Neuronal stem cell (in vitro differentiated cells): ENCODE data around the gene LRIG1.

Source experiments
- DNase-seq: peaks from one replicate; pipeline ENCODE4 v3.0.0-alpha.2; 2013; ENCODE audit warnings: low spot score
- H2AFZ ChIP-seq: one replicate; pipeline ENCODE4 v1.6.1; 2013; ENCODE audit warnings: mild to moderate bottlenecking, low read length, inconsistent platforms
- H2AK5ac ChIP-seq: 2 replicates; pipeline ENCODE4 v1.6.1; 2013; ENCODE audit warnings: low read depth, mild to moderate bottlenecking, inconsistent platforms, low read length, moderate library complexity, mixed read lengths
- H2BK120ac ChIP-seq: 2 replicates; pipeline ENCODE4 v1.6.1; 2013; ENCODE audit warnings: low read depth, mild to moderate bottlenecking, inconsistent platforms, low read length, moderate library complexity, mixed read lengths
- H2BK12ac ChIP-seq: one replicate; pipeline ENCODE4 v1.6.1; 2013; ENCODE audit warnings: low read length, inconsistent platforms
- H2BK15ac ChIP-seq: 2 replicates; pipeline ENCODE4 v1.6.1; 2013; ENCODE audit warnings: mild to moderate bottlenecking, low read length, inconsistent platforms, mixed read lengths
- H2BK5ac ChIP-seq: one replicate; pipeline ENCODE4 v1.6.1; 2013; ENCODE audit warnings: inconsistent platforms, mild to moderate bottlenecking, low read length, moderate library complexity
- H3K14ac ChIP-seq: one replicate; pipeline ENCODE4 v1.6.1; 2013; ENCODE audit warnings: low read length, inconsistent platforms
- H3K18ac ChIP-seq: 2 replicates; pipeline ENCODE4 v1.6.1; 2013; ENCODE audit warnings: low read length, inconsistent platforms
- H3K23ac ChIP-seq: 2 replicates; pipeline ENCODE4 v1.6.1; 2013; ENCODE audit warnings: low read depth, mild to moderate bottlenecking, mixed read lengths, low read length, inconsistent platforms; ENCODE audit not compliant: poor library complexity
- H3K27ac ChIP-seq: replicated peaks from 3 replicates; pipeline ENCODE4 v1.5.1; 2013; ENCODE audit warnings: low read length, inconsistent platforms
- H3K27me3 ChIP-seq, 3 experiments: 2 replicates each; pipeline ENCODE4 v1.6.1; 2013; ENCODE audit warnings: low read length in 3 of 3, mild to moderate bottlenecking in 2 of 3, inconsistent platforms in 1 of 3, low read depth in 1 of 3, mixed read lengths in 1 of 3, moderate library complexity in 1 of 3; ENCODE audit not compliant: control insufficient read depth in 3 of 3, insufficient read depth in 3 of 3
- H3K36me3 ChIP-seq, 2 donors: replicated peaks in 1 of 2; 2 replicates each; pipeline ENCODE4 v1.6.1; 2013; ENCODE audit warnings: low read length in 2 of 2; ENCODE audit not compliant: control insufficient read depth in 2 of 2, insufficient read depth in 2 of 2
- H3K4ac ChIP-seq: 2 replicates; pipeline ENCODE4 v1.6.1; 2013; ENCODE audit warnings: inconsistent platforms, mild to moderate bottlenecking, low read length, moderate library complexity
- H3K4me1 ChIP-seq, 2 donors: 1 replicate in 1 of 2; 2 replicates in 1 of 2; pipeline ENCODE4 v1.6.1; 2013; ENCODE audit warnings: low read length in 2 of 2, low read depth in 1 of 2; ENCODE audit not compliant: control insufficient read depth in 2 of 2, insufficient read depth in 1 of 2
- H3K4me2 ChIP-seq: one replicate; pipeline ENCODE4 v1.6.1; 2013; ENCODE audit warnings: mild to moderate bottlenecking, low read length, inconsistent platforms; ENCODE audit not compliant: insufficient read depth, poor library complexity, severe bottlenecking
- H3K4me3 ChIP-seq, 2 donors: 2 replicates each; pipeline ENCODE4 v1.5.1; 2013; ENCODE audit warnings: low read length in 2 of 2, mild to moderate bottlenecking in 2 of 2, inconsistent platforms in 1 of 2, moderate library complexity in 1 of 2
- H3K79me1 ChIP-seq: one replicate; pipeline ENCODE4 v1.6.1; 2013; ENCODE audit warnings: low read depth, mild to moderate bottlenecking, inconsistent platforms, low read length, moderate library complexity
- H3K9ac ChIP-seq: one replicate; pipeline ENCODE4 v1.6.1; 2013; ENCODE audit warnings: mild to moderate bottlenecking, low read depth, low read length, inconsistent platforms; ENCODE audit not compliant: poor library complexity
- H3K9me3 ChIP-seq, 2 donors: replicated peaks in 1 of 2; 2 replicates each; pipeline versions ENCODE3 to v1.6.1; 2013; ENCODE audit warnings: low read length in 2 of 2, mild to moderate bottlenecking in 2 of 2, inconsistent platforms in 1 of 2, low read depth in 1 of 2, mixed read lengths in 1 of 2, moderate library complexity in 1 of 2; ENCODE audit not compliant: control insufficient read depth in 2 of 2, insufficient read depth in 1 of 2
- H4K8ac ChIP-seq: one replicate; pipeline ENCODE4 v1.6.1; 2013; ENCODE audit warnings: low read depth, mild to moderate bottlenecking, inconsistent platforms, low read length, moderate library complexity
- H4K91ac ChIP-seq: one replicate; pipeline ENCODE4 v1.6.1; 2013; ENCODE audit warnings: low read length, low read depth, mild to moderate bottlenecking, inconsistent platforms; ENCODE audit not compliant: poor library complexity
- WGBS, 2 donors: extraction: QIAGEN DNeasy Blood & Tissue Kit; methylation state at CpG; one replicate each; pipeline ENCODE4 v1.1.7; 2013; ENCODE audit warnings: missing lambda C conversion rate in 2 of 2, mixed read lengths in 1 of 2; ENCODE audit not compliant: insufficient read length in 2 of 2, insufficient replicate concordance in 1 of 2; ENCODE audit errors: extremely low coverage in 2 of 2; 5-methylcytosine and 5-hydroxymethylcytosine counted together

LRIG1 gene

GRCh38 chr3:66367979-66368378 lies 132.8 kb downstream of the LRIG1 start:
- no CpG with 5 or more reads among the region's 3 CpGs for WGBS, 2 donors
- no peak overlapping the region for H2BK120ac ChIP-seq
- H2BK5ac ChIP-seq: no peak overlapping the region
- H2AFZ ChIP-seq: no peak overlapping the region
- H3K23ac ChIP-seq: no peak overlapping the region
- H3K9ac ChIP-seq: no peak overlapping the region
- H4K8ac ChIP-seq: no peak overlapping the region
- peaks cover 0 to 9% of the 10 kb centered on the region in 2 donors for H3K4me1 ChIP-seq
- no peak overlapping the region for H3K4me3 ChIP-seq
- no peak overlapping the region for H3K27ac ChIP-seq
- H3K4ac ChIP-seq: no peak overlapping the region
- H2BK15ac ChIP-seq: no peak overlapping the region
- H3K4me2 ChIP-seq: no peak overlapping the region
- H3K9me3 ChIP-seq: no peaks in the 10 kb centered on the region
- peaks cover 0 to 23% of the 10 kb centered on the region in 2 donors for H3K36me3 ChIP-seq
- no peaks in the 10 kb centered on the region for H3K79me1 ChIP-seq
- H3K18ac ChIP-seq: no peak overlapping the region
- H3K14ac ChIP-seq: no peak overlapping the region
- H2BK12ac ChIP-seq: no peak overlapping the region
- H2AK5ac ChIP-seq: no peak overlapping the region
- H4K91ac ChIP-seq: no peak overlapping the region
- no peaks in the 10 kb centered on the region for H3K27me3 ChIP-seq
- no peak for DNase-seq

- no peak overlapping the region for H3K4me3 ChIP-seq
- H3K27me3 ChIP-seq: no peaks in the 10 kb centered on the region
- H4K91ac ChIP-seq: no peak overlapping the region
- H2BK12ac ChIP-seq: no peak overlapping the region
- H2AFZ ChIP-seq: no peak overlapping the region
- peaks cover 0 to 9% of the 10 kb centered on the region in 2 donors for H3K4me1 ChIP-seq
- peaks cover 0 to 14% of the 10 kb centered on the region in 2 donors for H3K36me3 ChIP-seq
- H4K8ac ChIP-seq: no peak overlapping the region
- H2BK15ac ChIP-seq: no peak overlapping the region
- no peaks in the 10 kb centered on the region for H3K9me3 ChIP-seq
- H3K18ac ChIP-seq: no peak overlapping the region
- H3K14ac ChIP-seq: no peak overlapping the region
- H3K4ac ChIP-seq: no peak overlapping the region
- no peak overlapping the region for H3K23ac ChIP-seq
- no peak overlapping the region for H3K9ac ChIP-seq
- no peak overlapping the region for H3K4me2 ChIP-seq
- DNase-seq: no peak
- no peak overlapping the region for H2AK5ac ChIP-seq
- no peak overlapping the region for H2BK120ac ChIP-seq
- no CpG with 5 or more reads among the region's 7 CpGs for WGBS, 2 donors
- no peak overlapping the region for H3K27ac ChIP-seq
- H3K79me1 ChIP-seq: no peaks in the 10 kb centered on the region
- no peak overlapping the region for H2BK5ac ChIP-seq
These were observed 134.1 kb downstream of the LRIG1 start for GRCh38 chr3:66366747-66367146.

- no peak overlapping the region for H2AFZ ChIP-seq
- no peak for DNase-seq
- no peak overlapping the region for H3K9ac ChIP-seq
- H3K79me1 ChIP-seq: no peaks in the 10 kb centered on the region
- no peak overlapping the region for H3K4ac ChIP-seq
- H3K18ac ChIP-seq: no peak overlapping the region
- H4K8ac ChIP-seq: no peak overlapping the region
- WGBS, 2 donors: no CpG with 5 or more reads among the region's 5 CpGs
- H2BK15ac ChIP-seq: no peak overlapping the region
- no peak overlapping the region for H2AK5ac ChIP-seq
- peaks cover 0 to 9% of the 10 kb centered on the region in 2 donors for H3K4me1 ChIP-seq
- H2BK5ac ChIP-seq: no peak overlapping the region
- no peak overlapping the region for H3K27ac ChIP-seq
- H2BK120ac ChIP-seq: no peak overlapping the region
- H4K91ac ChIP-seq: no peak overlapping the region
- no peak overlapping the region for H3K4me3 ChIP-seq
- no peaks in the 10 kb centered on the region for H3K27me3 ChIP-seq
- no peaks in the 10 kb centered on the region for H3K9me3 ChIP-seq
- H3K36me3 ChIP-seq: no peaks in the 10 kb centered on the region
- no peak overlapping the region for H3K4me2 ChIP-seq
- H3K23ac ChIP-seq: no peak overlapping the region
- no peak overlapping the region for H3K14ac ChIP-seq
- H2BK12ac ChIP-seq: no peak overlapping the region
These were observed 135.7 kb downstream of the LRIG1 start for GRCh38 chr3:66365080-66365479.

- Histone ChIP-seq H2BK5ac (no peak overlapping the region), H3K36me3 (no peaks in the 10 kb centered on the region), H2BK12ac (no peak overlapping the region), H3K14ac (no peak overlapping the region), H3K4me3 (no peak overlapping the region), H3K4me1 (peaks cover 0 to 9% of the 10 kb centered on the region in 2 donors), H3K79me1 (no peaks in the 10 kb centered on the region), H3K4me2 (no peak overlapping the region), H3K4ac (no peak overlapping the region), H3K9ac (no peak overlapping the region), H4K8ac (no peak overlapping the region), H3K23ac (no peak overlapping the region), H2AK5ac (no peak overlapping the region), H3K18ac (no peak overlapping the region), H2AFZ (no peak overlapping the region), H4K91ac (no peak overlapping the region), H3K27me3 (no peaks in the 10 kb centered on the region), H2BK120ac (no peak overlapping the region), H2BK15ac (no peak overlapping the region), H3K9me3 (no peaks in the 10 kb centered on the region), H3K27ac (no peak overlapping the region)
- DNase-seq: no peak
- no CpG with 5 or more reads among the region's 6 CpGs for WGBS, 2 donors
These were observed 137.7 kb downstream of the LRIG1 start for GRCh38 chr3:66363148-66363547.
